ENCODE data around the gene PPP2R5C.

PPP2R5C gene

GRCh38 chr14:101862177-101862576, 100.7 kb downstream of the PPP2R5C start:
- peaks cover 17% of the 10 kb centered on the region for H3K4me1 Mint-ChIP-seq
- no peaks in the 10 kb centered on the region for H3K9me3 Mint-ChIP-seq
- peak overlapping the region; percentile 11 for H3K27ac Mint-ChIP-seq
- H3K4me3 Mint-ChIP-seq: no peak overlapping the region
- DNase-seq (ENCODE audit: low spot score in 2 of 2) (no peak), ATAC-seq (ENCODE audit: low read depth) (no peak)
- no peaks in the 10 kb centered on the region for H3K27me3 Mint-ChIP-seq
- H3K36me3 Mint-ChIP-seq: peaks cover 24% of the 10 kb centered on the region

DNA sequence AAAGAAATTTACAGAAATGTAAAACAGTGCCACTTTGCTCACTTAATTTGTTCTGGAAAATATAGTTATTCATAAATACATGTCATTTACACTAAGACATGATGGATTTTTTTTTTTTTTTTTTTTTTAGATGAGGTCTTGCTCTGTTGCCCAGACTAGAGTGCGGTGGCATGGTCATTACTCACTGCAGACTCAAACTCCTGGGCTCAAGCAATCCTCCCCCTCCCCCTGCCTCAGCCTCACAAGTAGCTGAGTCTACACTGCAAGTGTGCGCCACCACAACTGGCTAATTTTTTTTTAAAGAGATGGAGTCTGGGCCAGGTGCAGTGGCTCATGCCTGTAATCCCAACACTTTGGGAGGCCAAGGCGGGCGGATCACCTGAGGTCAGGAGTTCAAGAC, 101.2 kb downstream of the PPP2R5C start:
- no peak overlapping the region for H3K4me3 Mint-ChIP-seq
- H3K27ac Mint-ChIP-seq: no peak overlapping the region

DNA sequence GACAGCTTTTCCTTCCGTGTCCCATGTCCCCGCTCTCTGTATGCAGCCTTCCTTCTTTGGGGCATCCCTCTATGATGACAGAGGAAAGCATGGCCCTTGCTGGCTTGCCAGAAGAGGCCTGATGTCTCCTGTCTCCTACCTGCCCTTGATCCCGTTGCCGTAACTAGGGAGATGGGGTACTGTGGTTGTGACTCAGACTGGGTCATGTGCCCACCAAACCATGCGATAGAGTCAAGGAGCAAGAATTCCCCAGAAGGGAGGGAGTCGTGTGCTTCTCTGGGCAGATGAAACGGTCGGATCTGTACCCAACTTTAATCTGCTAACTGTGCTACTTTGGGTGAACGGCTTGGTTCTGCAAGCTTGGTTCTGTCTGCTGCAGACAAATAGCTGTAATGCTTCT, 103.8 kb downstream of the PPP2R5C start:
- ATAC-seq (ENCODE audit: low read depth) (no peak), DNase-seq (ENCODE audit: low spot score in 2 of 2) (no peak)
- H3K4me1 Mint-ChIP-seq: peaks cover 19% of the 10 kb centered on the region
- no peak overlapping the region for H3K4me3 Mint-ChIP-seq
- H3K9me3 Mint-ChIP-seq: no peaks in the 10 kb centered on the region
- no peaks in the 10 kb centered on the region for H3K27me3 Mint-ChIP-seq
- peaks cover 18% of the 10 kb centered on the region for H3K36me3 Mint-ChIP-seq
- H3K27ac Mint-ChIP-seq: peak overlapping the region; percentile 51

More for the DNA sequence above, 101.2 kb downstream of the PPP2R5C start:
- Mint-ChIP-seq H3K9me3 (no peaks in the 10 kb centered on the region), H3K36me3 (peaks cover 23% of the 10 kb centered on the region), H3K4me1 (peaks cover 17% of the 10 kb centered on the region), H3K27me3 (no peaks in the 10 kb centered on the region)
- no peak for DNase-seq (ENCODE audit: low spot score in 2 of 2)
- no peak for ATAC-seq (ENCODE audit: low read depth)

- DNase-seq (ENCODE audit: low spot score in 2 of 2) (no peak), ATAC-seq (ENCODE audit: low read depth) (no peak)
- Mint-ChIP-seq H3K4me3 (no peak overlapping the region), H3K4me1 (peaks cover 31% of the 10 kb centered on the region), H3K9me3 (no peaks in the 10 kb centered on the region), H3K27me3 (no peaks in the 10 kb centered on the region), H3K36me3 (peaks cover 20% of the 10 kb centered on the region), H3K27ac (no peak overlapping the region)
Observed at GRCh38 chr14:101867854-101868253, 106.3 kb downstream of the PPP2R5C start.

GRCh38 chr14:101869217-101869616, 107.7 kb downstream of the PPP2R5C start:
- no peaks in the 10 kb centered on the region for H3K9me3 Mint-ChIP-seq
- no peak for DNase-seq (ENCODE audit: low spot score in 2 of 2)
- no peaks in the 10 kb centered on the region for H3K27me3 Mint-ChIP-seq
- ATAC-seq (ENCODE audit: low read depth): no peak
- H3K27ac Mint-ChIP-seq: peak overlapping the region; percentile 11
- H3K4me1 Mint-ChIP-seq: peaks cover 38% of the 10 kb centered on the region
- peaks cover 23% of the 10 kb centered on the region for H3K36me3 Mint-ChIP-seq
- H3K4me3 Mint-ChIP-seq: no peak overlapping the region

- peaks cover 38% of the 10 kb centered on the region for H3K4me1 Mint-ChIP-seq
- ATAC-seq (ENCODE audit: low read depth): no peak
- H3K4me3 Mint-ChIP-seq: no peak overlapping the region
- DNase-seq (ENCODE audit: low spot score in 2 of 2): no peak
- no peaks in the 10 kb centered on the region for H3K27me3 Mint-ChIP-seq
- H3K27ac Mint-ChIP-seq: peak overlapping the region; percentile 86
- H3K36me3 Mint-ChIP-seq: peaks cover 18% of the 10 kb centered on the region
- H3K9me3 Mint-ChIP-seq: no peaks in the 10 kb centered on the region
Observed at GRCh38 chr14:101870273-101870939, 108.9 kb downstream of the PPP2R5C start.

- no peak for DNase-seq (ENCODE audit: low spot score in 2 of 2)
- Mint-ChIP-seq H3K4me3 (no peak overlapping the region), H3K27ac (peak overlapping the region; percentile 81), H3K4me1 (peaks cover 44% of the 10 kb centered on the region), H3K9me3 (no peaks in the 10 kb centered on the region), H3K27me3 (no peaks in the 10 kb centered on the region), H3K36me3 (peaks cover 16% of the 10 kb centered on the region)
- no peak for ATAC-seq (ENCODE audit: low read depth)
Observed at GRCh38 chr14:101872346-101872745, 110.8 kb downstream of the PPP2R5C start.

DNA sequence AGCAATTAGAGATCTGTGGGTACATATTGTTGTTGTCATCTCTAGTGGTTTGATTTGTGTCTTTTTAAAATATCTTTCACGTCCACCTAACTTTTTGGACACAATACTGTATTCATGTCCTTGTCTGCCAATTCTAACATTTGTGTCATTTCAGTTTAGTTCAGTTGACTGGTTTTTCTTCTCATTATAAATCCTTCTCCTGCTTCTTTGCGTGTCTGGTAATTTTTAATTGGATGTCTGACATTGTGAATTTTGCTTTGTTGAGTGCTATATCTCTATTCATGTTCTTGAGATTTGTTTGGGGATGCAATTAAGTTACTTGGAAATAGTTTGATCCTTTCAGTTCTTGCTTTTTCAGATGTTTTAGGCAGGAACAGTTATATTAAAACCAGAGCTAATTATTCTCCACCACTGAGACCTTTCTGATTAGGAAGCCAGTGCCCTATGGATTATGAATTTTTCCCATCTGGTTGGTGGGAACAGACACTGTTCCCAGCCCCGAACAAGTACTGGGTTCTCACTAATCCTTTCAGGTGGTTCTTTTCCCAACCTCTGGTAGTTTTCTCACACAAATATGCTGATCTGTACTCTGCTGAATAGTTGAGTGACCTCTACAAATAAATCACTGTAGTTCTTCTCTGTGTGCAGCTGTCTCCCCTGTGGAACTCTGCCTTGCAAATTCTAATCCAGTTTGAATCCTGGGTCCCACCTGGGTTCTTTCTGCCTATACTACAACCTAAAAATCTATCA, 111.7 kb downstream of the PPP2R5C start:
- DNase-seq (ENCODE audit: low spot score in 2 of 2) (no peak), ATAC-seq (ENCODE audit: low read depth) (no peak)
- H3K4me3 Mint-ChIP-seq: no peak overlapping the region
- H3K27ac Mint-ChIP-seq: peak overlapping the region; percentile 81
- peaks cover 13% of the 10 kb centered on the region for H3K36me3 Mint-ChIP-seq
- no peaks in the 10 kb centered on the region for H3K9me3 Mint-ChIP-seq
- H3K27me3 Mint-ChIP-seq: no peaks in the 10 kb centered on the region
- H3K4me1 Mint-ChIP-seq: peaks cover 44% of the 10 kb centered on the region

GRCh38 chr14:101873991-101874390, 112.5 kb downstream of the PPP2R5C start:
- ATAC-seq (ENCODE audit: low read depth) (no peak), DNase-seq (ENCODE audit: low spot score in 2 of 2) (no peak)
- peaks cover 12% of the 10 kb centered on the region for H3K36me3 Mint-ChIP-seq
- no peaks in the 10 kb centered on the region for H3K9me3 Mint-ChIP-seq
- no peak overlapping the region for H3K4me3 Mint-ChIP-seq
- H3K27me3 Mint-ChIP-seq: no peaks in the 10 kb centered on the region
- H3K27ac Mint-ChIP-seq: peak overlapping the region; percentile 81
- H3K4me1 Mint-ChIP-seq: peaks cover 45% of the 10 kb centered on the region

GRCh38 chr14:101875041-101875726, 113.7 kb downstream of the PPP2R5C start:
- ATAC-seq (ENCODE audit: low read depth) (no peak), DNase-seq (ENCODE audit: low spot score in 2 of 2) (no peak)
- Mint-ChIP-seq H3K27ac (peak overlapping the region; percentile 98), H3K4me3 (peak overlapping the region; percentile 51), H3K27me3 (no peaks in the 10 kb centered on the region), H3K4me1 (peaks cover 48% of the 10 kb centered on the region), H3K36me3 (peaks cover 11% of the 10 kb centered on the region), H3K9me3 (no peaks in the 10 kb centered on the region)

DNA sequence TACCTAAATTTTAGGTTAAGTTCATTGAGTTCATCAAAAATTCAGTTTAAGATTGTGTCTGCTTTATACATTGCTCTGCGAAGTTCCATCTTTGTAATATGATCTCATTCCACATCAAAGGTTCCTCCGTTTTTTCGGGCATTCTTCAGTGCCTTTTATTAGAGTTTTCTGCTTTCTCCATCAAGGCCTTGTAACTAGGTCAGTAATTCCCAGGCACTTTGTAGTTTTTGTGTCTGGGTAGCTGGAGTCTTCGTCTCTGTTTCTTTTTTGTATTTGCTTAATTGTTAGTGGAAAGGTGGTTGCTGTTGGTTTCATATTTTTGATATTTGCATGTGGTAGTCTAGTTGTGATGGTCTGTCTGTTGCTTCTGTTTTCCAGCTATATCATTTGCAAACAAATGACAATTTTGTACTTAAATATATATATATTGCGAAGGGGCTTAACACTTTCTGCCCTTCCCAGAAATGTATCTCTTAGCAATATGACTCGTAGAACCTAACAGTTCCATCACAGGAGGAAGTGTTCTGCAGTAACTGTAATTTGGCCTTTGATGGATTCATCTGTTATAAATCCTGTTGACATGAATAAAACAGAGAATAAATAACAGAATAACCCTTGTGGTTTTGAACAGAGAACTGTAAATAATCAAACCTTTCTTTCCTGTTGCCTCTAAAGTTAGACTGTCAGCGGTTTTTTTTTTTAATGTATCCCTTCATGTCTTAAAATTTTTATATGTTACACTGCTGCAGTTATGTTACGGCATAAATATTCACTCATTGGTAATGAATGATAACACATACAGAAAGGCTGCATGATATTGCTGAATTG, 114.4 kb downstream of the PPP2R5C start:
- ATAC-seq (ENCODE audit: low read depth): peak; percentile 28
- peak in 1 of 2 donors; percentile 23 for DNase-seq (ENCODE audit: low spot score in 2 of 2)

GRCh38 chr14:101876555-101876938, 115.0 kb downstream of the PPP2R5C start:
- Mint-ChIP-seq H3K27ac (peak overlapping the region; percentile 98), H3K27me3 (no peaks in the 10 kb centered on the region), H3K36me3 (peaks cover 10% of the 10 kb centered on the region), H3K4me3 (peak overlapping the region; percentile 70), H3K9me3 (no peaks in the 10 kb centered on the region), H3K4me1 (peaks cover 39% of the 10 kb centered on the region)
- ATAC-seq (ENCODE audit: low read depth) (peak; percentile 95), DNase-seq (ENCODE audit: low spot score in 2 of 2) (peak; percentile 59 to 79)

More for the DNA sequence above, 114.4 kb downstream of the PPP2R5C start:
- peaks cover 41% of the 10 kb centered on the region for H3K4me1 Mint-ChIP-seq
- peak overlapping the region; percentile 98 for H3K27ac Mint-ChIP-seq
- peaks cover 9% of the 10 kb centered on the region for H3K36me3 Mint-ChIP-seq
- no peaks in the 10 kb centered on the region for H3K9me3 Mint-ChIP-seq
- no peaks in the 10 kb centered on the region for H3K27me3 Mint-ChIP-seq
- peak overlapping the region; percentile 70 for H3K4me3 Mint-ChIP-seq

GRCh38 chr14:101877766-101878165, 116.3 kb downstream of the PPP2R5C start:
- ATAC-seq (ENCODE audit: low read depth): no peak
- DNase-seq (ENCODE audit: low spot score in 2 of 2): no peak
- peaks cover 14% of the 10 kb centered on the region for H3K36me3 Mint-ChIP-seq

More at GRCh38 chr14:101877766-101878165, 116.3 kb downstream of the PPP2R5C start:
- H3K4me3 Mint-ChIP-seq: no peak overlapping the region
- H3K9me3 Mint-ChIP-seq: no peaks in the 10 kb centered on the region
- peaks cover 37% of the 10 kb centered on the region for H3K4me1 Mint-ChIP-seq
- H3K27me3 Mint-ChIP-seq: no peaks in the 10 kb centered on the region
- H3K27ac Mint-ChIP-seq: peak overlapping the region; percentile 98
